ENCODE measurements around the gene TFF3. TPM values are rescaled to one million over a fixed set of nuclear protein-coding genes. Genes with fewer than 3 reads are reported as not detected.

Gene TFF3
- total and polyA plus RNA-seq, 10 of the 15 experiments (the other 5 are each of a cell fraction or from before 2014, with no cell fraction given), result not detected

- Histone ChIP-seq H2AFZ (ENCODE audit: control insufficient read depth, low read depth, low read length) (no peak overlapping the region), H3K4me1 (ENCODE audit: control insufficient read depth, insufficient read depth, low read length) (peaks cover 3% of the 10 kb centered on the region), H3K27me3 (replicated peaks in 1 of 2; ENCODE audit: control insufficient read depth in 2 of 2, insufficient read depth in 2 of 2, low read length in 1 of 2) (no peaks in the 10 kb centered on the region), H3K36me3 (ENCODE audit: control insufficient read depth in 2 of 2, insufficient read depth in 2 of 2, low read length in 1 of 2) (no peaks in the 10 kb centered on the region), H4K20me1 (ENCODE audit: control insufficient read depth, insufficient read depth) (no peaks in the 10 kb centered on the region), H3K79me2 (ENCODE audit: control insufficient read depth, insufficient read depth, low read length) (no peaks in the 10 kb centered on the region), H3K27ac (ENCODE audit: control insufficient read depth, insufficient read depth) (no peak overlapping the region), H3K9me3 (replicated peaks; ENCODE audit: control insufficient read depth, insufficient read depth, low read length) (no peaks in the 10 kb centered on the region; the same call in 2 of the 3 replicates), H3K4me2 (ENCODE audit: control insufficient read depth, insufficient read depth) (no peak overlapping the region), H3K4me3 (no peak overlapping the region), H3K9ac (ENCODE audit: control insufficient read depth, insufficient read depth, low read length) (no peak overlapping the region)
- BruUV-seq (replicated peaks), result no TSS peak
- ChIA-PET POLR2A (no interaction called here), RAD21 (ENCODE audit: unreplicated experiment) (no interaction called here), CTCF (no interaction called here), SMC1A (ENCODE audit: uncharacterized antibody, unreplicated experiment) (interaction anchor here (1.1 to 1.3 kb wide), 2 partner anchors 13 to 77 kb away, joined by 3 to 5 read pairs; no protein-coding TSS in a partner anchor)
- 72% methylated on average over 11 of the region's 11 CpGs for WGBS (ENCODE audit: insufficient coverage, insufficient replicate concordance, low lambda C conversion rate, missing lambda C conversion rate)
- DNase-seq (ENCODE audit: low read depth, low spot score) (no peak), ATAC-seq (no peak), FAIRE-seq (no peak)
- intact Hi-C loops (cut with micrococcal nuclease; ENCODE audit: unreplicated experiment) (no loop called here), in situ Hi-C loops (cut with MboI) (no loop called here)
- TF ChIP-seq BCL11A (IDR thresholded peaks at IDR 0.05; ENCODE audit: low read depth, low read length) (no peak), EP300 (IDR thresholded peaks at IDR 0.05; ENCODE audit: borderline replicate concordance in 1 of 2, control insufficient read depth in 1 of 2, low read depth in 2 of 2, low read length in 2 of 2) (no peak), SKIL (IDR thresholded peaks at IDR 0.05; ENCODE audit: low read depth, poor library complexity, severe bottlenecking) (no peak), ZNF622 (IDR thresholded peaks at IDR 0.05) (no peak), GABPA (IDR thresholded peaks at IDR 0.05; ENCODE audit: low read depth) (no peak), BCL3 (IDR thresholded peaks at IDR 0.05; ENCODE audit: borderline replicate concordance, insufficient read depth, low read depth, low read length, poor library complexity, severe bottlenecking) (no peak)
These were observed 28.8 kb upstream of the TFF3 start for GRCh38 chr21:42343963-42344510.

Measured in GM12878 (cell line).